GM10266 (cell line): Measurements from ENCODE around the gene USP7.

ENCODE experiments used
- DNase-seq: peaks from one replicate; pipeline ENCODE4 v3.0.0; 2012; ENCODE audit errors: extremely low spot score
- TF ChIP-seq, protein P1 (sequence below): IDR thresholded peaks from 2 replicates; pipeline ENCODE4 v1.5.1; 2012; ENCODE audit warnings: mild to moderate bottlenecking, low read depth; ENCODE audit not compliant: control insufficient read depth, insufficient read depth; ENCODE audit errors: missing control alignments

The USP7 gene

GRCh38 chr16:8888951-8889892 lies 74.5 kb downstream of the USP7 start:
- TF ChIP-seq, protein P1, sequence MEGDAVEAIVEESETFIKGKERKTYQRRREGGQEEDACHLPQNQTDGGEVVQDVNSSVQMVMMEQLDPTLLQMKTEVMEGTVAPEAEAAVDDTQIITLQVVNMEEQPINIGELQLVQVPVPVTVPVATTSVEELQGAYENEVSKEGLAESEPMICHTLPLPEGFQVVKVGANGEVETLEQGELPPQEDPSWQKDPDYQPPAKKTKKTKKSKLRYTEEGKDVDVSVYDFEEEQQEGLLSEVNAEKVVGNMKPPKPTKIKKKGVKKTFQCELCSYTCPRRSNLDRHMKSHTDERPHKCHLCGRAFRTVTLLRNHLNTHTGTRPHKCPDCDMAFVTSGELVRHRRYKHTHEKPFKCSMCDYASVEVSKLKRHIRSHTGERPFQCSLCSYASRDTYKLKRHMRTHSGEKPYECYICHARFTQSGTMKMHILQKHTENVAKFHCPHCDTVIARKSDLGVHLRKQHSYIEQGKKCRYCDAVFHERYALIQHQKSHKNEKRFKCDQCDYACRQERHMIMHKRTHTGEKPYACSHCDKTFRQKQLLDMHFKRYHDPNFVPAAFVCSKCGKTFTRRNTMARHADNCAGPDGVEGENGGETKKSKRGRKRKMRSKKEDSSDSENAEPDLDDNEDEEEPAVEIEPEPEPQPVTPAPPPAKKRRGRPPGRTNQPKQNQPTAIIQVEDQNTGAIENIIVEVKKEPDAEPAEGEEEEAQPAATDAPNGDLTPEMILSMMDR, result no peak
- no peak for DNase-seq

GRCh38 chr16:8887952-8888560 lies 75.7 kb downstream of the USP7 start:
- TF ChIP-seq, protein P1, result no peak
- no peak for DNase-seq

DNA sequence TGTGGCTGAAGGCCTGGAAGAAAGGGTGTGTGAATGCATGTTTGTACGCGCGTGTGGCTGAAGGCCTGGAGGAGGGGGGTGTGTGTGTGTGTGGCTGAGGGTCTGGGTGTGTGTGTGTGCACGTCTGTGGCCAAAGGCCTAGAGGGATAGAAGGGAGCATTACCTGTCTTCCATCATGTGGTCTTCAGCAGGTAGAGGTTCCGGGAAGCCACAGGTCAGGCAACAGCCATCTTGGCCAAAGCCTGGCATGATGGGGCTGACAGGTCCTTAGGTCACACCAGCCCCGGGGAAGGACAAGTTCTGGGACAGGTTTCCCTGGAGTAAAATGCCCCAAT lies 76.3 kb downstream of the USP7 start:
- TF ChIP-seq, protein P1, result no peak
- DNase-seq, result no peak

GRCh38 chr16:8886593-8887430 lies 76.9 kb downstream of the USP7 start:
- DNase-seq, result no peak
- TF ChIP-seq, protein P1, result no peak

- DNase-seq, result no peak
- TF ChIP-seq, protein P1, result no peak
Measured at GRCh38 chr16:8885674-8886592, 77.8 kb downstream of the USP7 start.

GRCh38 chr16:8882725-8883377 lies 80.9 kb downstream of the USP7 start:
- TF ChIP-seq, protein P1, result no peak

More at GRCh38 chr16:8882725-8883377, 80.9 kb downstream of the USP7 start:
- DNase-seq, result no peak
